ENCODE data around the gene RPL35. TPM values are rescaled to one million over a fixed set of nuclear protein-coding genes. Genes with fewer than 3 reads are reported as not detected.
A peak's percentile ranks its signal among the peaks of the same experiment; 100 is the strongest.

The RPL35 gene
- total RNA-seq, 1 donor from 2014 or later, result 812 TPM

DNA sequence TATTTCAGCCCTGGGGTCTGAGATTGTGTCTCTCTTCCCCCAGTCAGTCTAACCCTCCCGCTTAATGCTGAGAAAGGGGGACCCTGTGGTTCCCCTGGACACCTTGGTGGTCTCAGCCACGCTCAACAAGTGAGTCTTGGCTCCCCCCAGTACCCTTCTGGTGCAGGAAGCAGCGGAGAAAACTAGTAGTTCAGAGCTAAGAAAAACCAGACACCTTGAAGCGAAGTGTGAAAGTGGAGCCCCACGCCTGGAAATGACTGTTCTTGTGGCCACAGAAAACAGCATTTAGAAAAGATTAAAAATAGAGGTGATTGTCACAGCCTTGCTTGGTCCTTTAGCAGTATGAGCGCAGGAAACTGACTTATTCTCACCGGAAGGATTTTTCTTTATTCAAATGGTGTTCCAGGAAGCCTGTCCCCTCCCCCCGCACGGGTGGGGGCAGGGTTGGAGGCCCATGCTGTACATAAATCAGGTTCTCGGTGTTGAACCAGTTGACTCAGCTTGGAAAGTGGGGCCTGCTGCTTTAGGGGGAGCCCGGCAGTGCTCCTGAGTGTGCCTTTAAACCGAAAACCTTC lies 8.3 kb upstream of the RPL35 start:
- ATAC-seq, result peak; percentile 13 to 22
- intact Hi-C loops (cut with DNase I), result no loop called here
- Histone ChIP-seq H3K4me3 (peak overlapping the region; percentile 100), H3K27ac (peak overlapping the region; percentile 95), H3K4me1 (peaks cover 56% of the 10 kb centered on the region), H3K27me3 (ENCODE audit: low read depth) (no peaks in the 10 kb centered on the region), H3K36me3 (peaks cover 18% of the 10 kb centered on the region), H3K9me3 (no peaks in the 10 kb centered on the region)
- peak; percentile 68 for DNase-seq
- TF ChIP-seq, protein P1, sequence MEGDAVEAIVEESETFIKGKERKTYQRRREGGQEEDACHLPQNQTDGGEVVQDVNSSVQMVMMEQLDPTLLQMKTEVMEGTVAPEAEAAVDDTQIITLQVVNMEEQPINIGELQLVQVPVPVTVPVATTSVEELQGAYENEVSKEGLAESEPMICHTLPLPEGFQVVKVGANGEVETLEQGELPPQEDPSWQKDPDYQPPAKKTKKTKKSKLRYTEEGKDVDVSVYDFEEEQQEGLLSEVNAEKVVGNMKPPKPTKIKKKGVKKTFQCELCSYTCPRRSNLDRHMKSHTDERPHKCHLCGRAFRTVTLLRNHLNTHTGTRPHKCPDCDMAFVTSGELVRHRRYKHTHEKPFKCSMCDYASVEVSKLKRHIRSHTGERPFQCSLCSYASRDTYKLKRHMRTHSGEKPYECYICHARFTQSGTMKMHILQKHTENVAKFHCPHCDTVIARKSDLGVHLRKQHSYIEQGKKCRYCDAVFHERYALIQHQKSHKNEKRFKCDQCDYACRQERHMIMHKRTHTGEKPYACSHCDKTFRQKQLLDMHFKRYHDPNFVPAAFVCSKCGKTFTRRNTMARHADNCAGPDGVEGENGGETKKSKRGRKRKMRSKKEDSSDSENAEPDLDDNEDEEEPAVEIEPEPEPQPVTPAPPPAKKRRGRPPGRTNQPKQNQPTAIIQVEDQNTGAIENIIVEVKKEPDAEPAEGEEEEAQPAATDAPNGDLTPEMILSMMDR (IDR thresholded peaks at IDR 0.05), result no peak

DNA sequence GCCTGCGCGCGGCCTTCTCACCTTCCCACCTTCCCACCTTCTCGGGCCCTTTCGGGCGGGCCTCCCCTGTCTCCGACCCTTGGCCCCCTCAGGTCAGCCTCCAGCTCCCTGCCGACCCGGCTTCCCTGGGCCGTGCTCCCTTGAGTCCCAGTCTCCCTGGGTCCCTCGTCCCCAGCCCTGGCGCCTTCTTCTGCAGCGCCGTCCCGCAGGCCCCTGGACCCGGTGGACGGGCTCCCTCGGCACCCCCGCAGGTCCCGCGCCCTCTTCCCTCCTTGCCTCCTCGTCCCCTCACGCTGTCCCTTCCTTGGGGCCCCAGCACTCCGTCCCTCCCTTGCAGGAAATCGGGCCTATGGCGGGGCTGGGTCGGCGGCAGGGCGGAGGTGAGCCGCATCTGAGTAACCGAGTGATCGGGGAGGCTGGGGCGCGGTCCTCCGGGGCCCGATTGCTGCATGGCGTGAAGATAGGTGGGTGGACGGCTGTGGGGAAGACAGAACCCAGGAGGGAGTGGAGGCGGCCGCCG lies 7.8 kb upstream of the RPL35 start:
- DNase-seq (no peak), ATAC-seq (peak; percentile 34 to 38)
- Histone ChIP-seq H3K27ac (peak overlapping the region; percentile 95), H3K4me3 (peak overlapping the region; percentile 100), H3K4me1 (peaks cover 56% of the 10 kb centered on the region), H3K36me3 (peaks cover 13% of the 10 kb centered on the region), H3K9me3 (no peaks in the 10 kb centered on the region), H3K27me3 (ENCODE audit: low read depth) (no peaks in the 10 kb centered on the region)
- intact Hi-C loops (cut with DNase I), result no loop called here
- TF ChIP-seq, protein P1 (IDR thresholded peaks at IDR 0.05), result no peak

DNA sequence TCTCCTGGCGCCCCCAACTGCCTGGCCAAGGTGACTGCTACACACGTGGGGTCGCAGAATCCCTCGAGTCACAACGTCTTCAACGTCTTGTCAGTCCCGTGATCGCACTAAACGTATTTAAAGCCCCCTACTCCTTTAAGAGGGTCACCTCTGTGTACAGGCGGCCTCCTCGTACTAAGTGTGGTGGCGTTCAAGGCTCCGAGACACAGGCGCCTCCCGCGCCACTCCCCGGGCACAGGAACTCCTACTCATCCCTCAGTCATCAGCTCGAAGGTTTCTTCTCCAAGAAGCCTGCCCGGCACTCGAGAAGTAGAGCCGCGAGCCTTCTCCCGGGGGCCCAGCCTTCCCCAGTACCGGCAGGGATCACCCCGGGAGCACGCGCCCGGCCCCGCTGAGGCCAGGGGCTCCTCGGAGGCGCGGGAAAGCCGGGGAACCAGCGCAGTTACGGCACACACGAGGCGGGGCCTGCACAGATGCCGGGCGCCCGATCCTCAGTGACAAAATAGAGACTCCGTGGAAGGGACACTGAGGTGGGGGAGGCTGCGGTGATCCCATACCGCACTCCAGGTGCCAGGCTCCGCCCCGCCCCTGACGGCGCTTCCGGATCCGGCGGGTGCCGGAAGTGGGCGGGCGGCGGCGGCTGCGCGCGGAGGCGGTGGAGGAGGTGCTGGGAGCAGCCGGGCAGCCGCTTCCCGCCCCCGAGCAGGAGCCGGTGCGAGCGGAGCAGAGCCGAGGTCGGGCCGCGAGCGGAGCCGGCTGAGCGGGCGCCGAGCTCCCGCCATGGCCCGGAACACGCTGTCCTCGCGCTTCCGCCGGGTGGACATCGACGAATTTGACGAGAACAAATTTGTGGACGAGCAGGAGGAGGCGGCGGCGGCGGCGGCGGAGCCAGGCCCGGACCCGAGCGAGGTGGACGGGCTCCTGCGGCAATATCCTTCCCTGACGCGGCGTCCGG lies 7.0 kb upstream of the RPL35 start:
- Histone ChIP-seq H3K27me3 (ENCODE audit: low read depth) (no peaks in the 10 kb centered on the region), H3K36me3 (peaks cover 7% of the 10 kb centered on the region), H3K9me3 (no peaks in the 10 kb centered on the region), H3K4me1 (peaks cover 52% of the 10 kb centered on the region), H3K27ac (peak overlapping the region; percentile 95), H3K4me3 (peak overlapping the region; percentile 100)
- TF ChIP-seq, protein P1 (IDR thresholded peaks at IDR 0.05), result no peak
- ATAC-seq (peak; percentile 95 to 96), DNase-seq (peak; percentile 91)
- intact Hi-C loops (cut with DNase I), result no loop called here

DNA sequence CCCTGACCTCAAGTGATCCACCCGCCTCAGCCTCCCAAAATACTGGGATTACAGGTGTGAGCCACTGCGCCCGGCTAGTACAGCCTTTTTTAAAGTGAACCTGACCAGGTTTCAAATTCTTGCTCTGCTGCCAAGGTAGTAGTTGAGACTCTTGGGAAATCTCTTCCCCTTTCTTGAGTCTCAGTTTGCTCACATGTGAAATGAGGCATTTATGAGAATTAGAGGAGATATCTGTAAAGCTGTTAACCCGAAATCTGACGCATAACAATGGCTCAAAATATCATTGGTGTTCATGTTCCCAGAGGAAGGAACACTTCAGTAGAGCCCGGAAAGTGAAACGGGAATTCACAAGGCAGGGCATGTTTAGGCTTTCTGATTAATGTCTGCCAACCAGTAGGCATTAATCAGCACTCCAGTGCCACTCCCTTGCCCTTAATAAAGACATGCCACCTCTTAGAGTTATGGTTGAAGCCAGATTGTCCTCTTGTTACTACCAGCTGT lies 1.7 kb upstream of the RPL35 start:
- peaks cover 49% of the 10 kb centered on the region for H3K4me1 ChIP-seq
- H3K27ac ChIP-seq, result peak overlapping the region; percentile 91
- DNase-seq, result no peak
- peaks cover 23% of the 10 kb centered on the region for H3K36me3 ChIP-seq
- intact Hi-C loops (cut with DNase I), result no loop called here
- no peaks in the 10 kb centered on the region for H3K27me3 ChIP-seq (ENCODE audit: low read depth)
- peak; percentile 25 to 61 for ATAC-seq
- H3K4me3 ChIP-seq, result peak overlapping the region; percentile 89
- no peaks in the 10 kb centered on the region for H3K9me3 ChIP-seq
- TF ChIP-seq, protein P1 (IDR thresholded peaks at IDR 0.05), result no peak

DNA sequence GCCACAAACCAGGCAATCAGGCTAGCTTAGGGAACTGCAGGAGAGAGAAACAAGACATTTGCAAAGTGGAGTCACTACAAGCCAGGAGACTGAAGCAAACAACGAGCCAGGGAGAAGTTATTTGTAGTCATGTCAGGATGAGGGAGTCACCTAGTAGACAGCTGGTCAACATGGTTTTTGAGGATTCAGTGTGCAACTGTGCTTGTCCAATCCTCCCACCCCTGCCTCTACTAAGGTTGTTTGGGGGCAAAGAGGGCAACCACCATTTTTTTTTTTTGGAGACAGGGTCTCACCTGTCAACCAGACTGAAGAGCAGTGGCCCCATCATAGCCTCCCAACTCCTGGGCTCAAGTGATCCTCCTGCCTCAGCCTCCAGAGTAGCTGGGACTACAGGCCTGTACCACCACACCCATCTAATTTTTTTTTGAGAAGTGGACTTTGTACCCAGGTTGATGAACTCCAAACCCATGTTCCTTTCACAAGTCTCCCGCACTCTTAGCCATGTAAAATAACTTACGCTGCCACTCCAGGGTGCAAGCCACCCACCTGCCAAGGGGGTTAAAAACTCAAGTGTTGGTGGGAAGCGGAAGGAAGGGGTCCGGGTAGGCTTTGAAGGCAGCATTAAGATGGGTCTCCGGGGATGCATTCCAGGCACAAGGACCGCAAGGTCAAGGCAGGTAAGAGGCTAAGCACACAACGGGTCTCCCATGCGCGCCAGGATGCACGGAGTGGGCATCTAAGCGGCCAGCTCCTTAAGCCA lies 995 bp downstream of the RPL35 start:
- Histone ChIP-seq H3K4me3 (peak overlapping the region; percentile 89), H3K4me1 (peaks cover 40% of the 10 kb centered on the region), H3K27me3 (ENCODE audit: low read depth) (no peaks in the 10 kb centered on the region), H3K27ac (peak overlapping the region; percentile 91), H3K36me3 (peaks cover 46% of the 10 kb centered on the region), H3K9me3 (no peaks in the 10 kb centered on the region)
- intact Hi-C loops (cut with DNase I), result no loop called here
- ATAC-seq (no peak), DNase-seq (no peak)
- TF ChIP-seq, protein P1 (IDR thresholded peaks at IDR 0.05), result no peak

Data from lower lobe of right lung (tissue), 2 donors.